ENCODE results near the gene TRMT11. TPM values are rescaled to one million over a fixed set of nuclear protein-coding genes. Genes with fewer than 3 reads are reported as not detected.

TRMT11 gene
- total and polyA plus RNA-seq, 9 of the 15 experiments (the other 6 are each of a cell fraction or from before 2014, with no cell fraction given), result 38.8 to 88.0 (median 59.8) TPM

DNA sequence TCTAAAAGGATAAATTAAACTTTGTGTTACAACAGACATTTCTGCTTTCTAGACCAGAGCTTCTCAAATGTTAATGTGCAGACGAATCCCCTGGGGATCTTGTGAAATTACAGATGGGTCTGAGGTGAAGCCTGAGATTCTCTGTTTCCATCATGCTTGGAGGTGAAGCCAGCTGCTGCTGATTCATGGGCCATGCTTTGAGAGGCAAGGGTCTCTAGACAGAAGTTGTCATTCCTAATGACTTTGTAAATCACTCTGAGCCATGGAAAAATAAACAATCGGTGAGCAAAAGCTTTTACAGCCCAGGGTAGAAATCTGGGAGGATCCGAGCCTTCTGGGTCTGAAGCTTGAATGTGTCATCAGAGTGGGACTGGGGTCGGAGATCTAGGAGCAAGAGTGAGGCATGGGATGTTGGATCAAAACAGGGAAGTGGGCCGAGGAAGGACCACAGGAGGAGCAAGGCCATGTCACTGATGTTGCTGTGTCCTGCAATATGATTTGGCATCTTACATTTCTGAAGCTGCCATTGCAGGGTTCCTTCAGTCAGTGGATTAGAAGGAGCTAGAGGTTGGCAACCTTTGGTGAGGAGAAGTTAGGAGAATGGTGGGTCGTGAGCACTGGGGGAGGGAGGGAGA, 77.3 kb downstream of the TRMT11 start (continued):
- TF ChIP-seq, protein P1, sequence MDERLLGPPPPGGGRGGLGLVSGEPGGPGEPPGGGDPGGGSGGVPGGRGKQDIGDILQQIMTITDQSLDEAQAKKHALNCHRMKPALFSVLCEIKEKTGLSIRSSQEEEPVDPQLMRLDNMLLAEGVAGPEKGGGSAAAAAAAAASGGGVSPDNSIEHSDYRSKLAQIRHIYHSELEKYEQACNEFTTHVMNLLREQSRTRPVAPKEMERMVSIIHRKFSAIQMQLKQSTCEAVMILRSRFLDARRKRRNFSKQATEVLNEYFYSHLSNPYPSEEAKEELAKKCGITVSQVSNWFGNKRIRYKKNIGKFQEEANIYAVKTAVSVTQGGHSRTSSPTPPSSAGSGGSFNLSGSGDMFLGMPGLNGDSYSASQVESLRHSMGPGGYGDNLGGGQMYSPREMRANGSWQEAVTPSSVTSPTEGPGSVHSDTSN (CRISPR knock-in tag; IDR thresholded peaks at IDR 0.05; ENCODE audit: low read depth), result no peak
- TF ChIP-seq, protein P1 (tag; conservative IDR thresholded peaks at IDR 0.05; ENCODE audit: low read depth), result 0 out of 2 replicates have a peak, but pooled peaks have one; percentile 28

DNA sequence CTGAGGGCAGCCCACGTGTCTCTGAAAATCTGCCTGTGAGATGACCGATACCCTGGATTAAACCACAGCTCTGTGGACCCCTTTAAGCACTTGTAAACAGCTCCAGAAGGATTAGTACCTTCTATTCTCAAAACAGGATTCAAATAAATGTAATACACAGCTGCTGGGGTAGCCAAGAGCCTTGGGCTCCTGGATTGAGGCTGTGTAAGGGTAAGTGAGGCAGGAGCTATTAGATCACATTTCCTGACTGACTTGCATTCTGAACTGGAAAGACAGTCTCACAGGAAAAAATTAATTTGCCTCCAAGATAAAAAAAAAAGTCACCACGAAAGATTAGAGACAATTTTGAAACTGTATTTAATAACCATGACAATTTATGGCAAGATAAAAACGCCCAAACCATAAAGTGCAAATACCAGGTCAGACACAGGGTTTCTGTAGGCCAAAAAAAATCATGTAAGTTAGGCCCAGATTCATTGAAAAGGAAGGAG, 78.0 kb downstream of the TRMT11 start:
- H3K4me2 ChIP-seq (ENCODE audit: insufficient read depth, low read length), result no peak overlapping the region
- intact Hi-C loops (cut with micrococcal nuclease) (no loop called here), in situ Hi-C loops (cut with MboI) (no loop called here)
- no peak for DNase-seq (ENCODE audit: extremely low read depth in 1 of 4, low spot score in 3 of 4)
- H3K79me2 ChIP-seq (ENCODE audit: control insufficient read depth, insufficient read depth, low read length), result no peaks in the 10 kb centered on the region; the same call in 2 of the 3 replicates
- H3K27ac ChIP-seq (ENCODE audit: extremely low read depth, low read depth, low read length), result peak overlapping the region; percentile 1; the same call in 1 of the 3 replicates
- BruUV-seq (replicated peaks), result no TSS peak
- peaks cover 21% of the 10 kb centered on the region; the same call in 2 of the 3 replicates for H3K36me3 ChIP-seq (ENCODE audit: control insufficient read depth, insufficient read depth, low read length)
- H3K9me3 ChIP-seq (replicated peaks; ENCODE audit: control insufficient read depth, insufficient read depth, low read depth, low read length), result no peaks in the 10 kb centered on the region
- H3K9me1 ChIP-seq (ENCODE audit: control insufficient read depth, insufficient read depth, low read length), result no peaks in the 10 kb centered on the region
- CTCF ChIA-PET (ENCODE audit: low intra/inter-chr PET ratio), result no interaction called here
- FAIRE-seq, result no peak
- ATAC-seq, result no peak
- H3K4me3 ChIP-seq, result no peak overlapping the region
- H3K27me3 ChIP-seq (ENCODE audit: control insufficient read depth in 2 of 2, insufficient read depth in 2 of 2, low read length in 2 of 2), result no peaks in the 10 kb centered on the region
- no peaks in the 10 kb centered on the region for H4K20me1 ChIP-seq (replicated peaks; ENCODE audit: control insufficient read depth, insufficient read depth, low read length)
- H3K9ac ChIP-seq (ENCODE audit: insufficient read depth in 1 of 2, low read depth in 2 of 2, low read length in 2 of 2), result no peak overlapping the region; a peak in 1 of 4 replicates
- POLR2A ChIA-PET, result interaction anchor here (0.6 to 3.7 kb wide), 2 partner anchors 10 to 108 kb away, joined by 3 to 40 read pairs; partner anchors contain the start of gene HINT3
- H2AFZ ChIP-seq (ENCODE audit: low read depth, low read length), result no peak overlapping the region
- peaks cover 18 to 26% of the 10 kb centered on the region in 2 experiments for H3K4me1 ChIP-seq (replicated peaks in 1 of 2; ENCODE audit: control insufficient read depth in 2 of 2, insufficient read depth in 2 of 2, low read length in 2 of 2)
- 43% methylated on average over 3 of the region's 4 CpGs for WGBS (ENCODE audit: insufficient coverage, low coverage, missing lambda C conversion rate)
- TF ChIP-seq ARNT (IDR thresholded peaks at IDR 0.05), result no peak
- TF ChIP-seq, protein P2, sequence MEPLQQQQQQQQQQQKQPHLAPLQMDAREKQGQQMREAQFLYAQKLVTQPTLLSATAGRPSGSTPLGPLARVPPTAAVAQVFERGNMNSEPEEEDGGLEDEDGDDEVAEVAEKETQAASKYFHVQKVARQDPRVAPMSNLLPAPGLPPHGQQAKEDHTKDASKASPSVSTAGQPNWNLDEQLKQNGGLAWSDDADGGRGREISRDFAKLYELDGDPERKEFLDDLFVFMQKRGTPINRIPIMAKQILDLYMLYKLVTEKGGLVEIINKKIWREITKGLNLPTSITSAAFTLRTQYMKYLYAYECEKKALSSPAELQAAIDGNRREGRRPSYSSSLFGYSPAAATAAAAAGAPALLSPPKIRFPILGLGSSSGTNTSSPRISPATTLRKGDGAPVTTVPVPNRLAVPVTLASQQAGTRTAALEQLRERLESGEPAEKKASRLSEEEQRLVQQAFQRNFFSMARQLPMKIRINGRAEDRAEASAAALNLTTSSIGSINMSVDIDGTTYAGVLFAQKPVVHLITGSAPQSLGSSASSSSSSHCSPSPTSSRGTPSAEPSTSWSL (CRISPR knock-in tag; IDR thresholded peaks at IDR 0.05; ENCODE audit: borderline replicate concordance), result no peak
- no peak for TF ChIP-seq MCM7 (IDR thresholded peaks at IDR 0.05)
- TF ChIP-seq RBM22 (IDR thresholded peaks at IDR 0.05; ENCODE audit: low read depth, low read length, poor library complexity, severe bottlenecking), result no peak
- TF ChIP-seq, protein P3, sequence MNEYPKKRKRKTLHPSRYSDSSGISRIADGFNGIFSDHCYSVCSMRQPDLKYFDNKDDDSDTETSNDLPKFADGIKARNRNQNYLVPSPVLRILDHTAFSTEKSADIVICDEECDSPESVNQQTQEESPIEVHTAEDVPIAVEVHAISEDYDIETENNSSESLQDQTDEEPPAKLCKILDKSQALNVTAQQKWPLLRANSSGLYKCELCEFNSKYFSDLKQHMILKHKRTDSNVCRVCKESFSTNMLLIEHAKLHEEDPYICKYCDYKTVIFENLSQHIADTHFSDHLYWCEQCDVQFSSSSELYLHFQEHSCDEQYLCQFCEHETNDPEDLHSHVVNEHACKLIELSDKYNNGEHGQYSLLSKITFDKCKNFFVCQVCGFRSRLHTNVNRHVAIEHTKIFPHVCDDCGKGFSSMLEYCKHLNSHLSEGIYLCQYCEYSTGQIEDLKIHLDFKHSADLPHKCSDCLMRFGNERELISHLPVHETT (CRISPR knock-in tag; conservative IDR thresholded peaks at IDR 0.05 in 1 of 2, IDR thresholded peaks at IDR 0.05 in 1 of 2), result no peak
- TF ChIP-seq TAL1 (IDR thresholded peaks at IDR 0.05), result no peak
- no peak for TF ChIP-seq ZEB2 (IDR thresholded peaks at IDR 0.05)
- TF ChIP-seq FOSL1 (tag; conservative IDR thresholded peaks at IDR 0.05), result no peak
- TF ChIP-seq BACH1 (tag; IDR thresholded peaks at IDR 0.05), result no peak
- TF ChIP-seq, protein P4, sequence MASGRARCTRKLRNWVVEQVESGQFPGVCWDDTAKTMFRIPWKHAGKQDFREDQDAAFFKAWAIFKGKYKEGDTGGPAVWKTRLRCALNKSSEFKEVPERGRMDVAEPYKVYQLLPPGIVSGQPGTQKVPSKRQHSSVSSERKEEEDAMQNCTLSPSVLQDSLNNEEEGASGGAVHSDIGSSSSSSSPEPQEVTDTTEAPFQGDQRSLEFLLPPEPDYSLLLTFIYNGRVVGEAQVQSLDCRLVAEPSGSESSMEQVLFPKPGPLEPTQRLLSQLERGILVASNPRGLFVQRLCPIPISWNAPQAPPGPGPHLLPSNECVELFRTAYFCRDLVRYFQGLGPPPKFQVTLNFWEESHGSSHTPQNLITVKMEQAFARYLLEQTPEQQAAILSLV (tag; IDR thresholded peaks at IDR 0.05), result no peak
- no peak for TF ChIP-seq ARHGAP35 (IDR thresholded peaks at IDR 0.05; ENCODE audit: partially characterized antibody)
- TF ChIP-seq ZNF589 (CRISPR knock-in tag; IDR thresholded peaks at IDR 0.05; ENCODE audit: low read depth), result no peak

Measured in K562 (cell line).